Measurements from ENCODE around the gene UPF1.

DNA sequence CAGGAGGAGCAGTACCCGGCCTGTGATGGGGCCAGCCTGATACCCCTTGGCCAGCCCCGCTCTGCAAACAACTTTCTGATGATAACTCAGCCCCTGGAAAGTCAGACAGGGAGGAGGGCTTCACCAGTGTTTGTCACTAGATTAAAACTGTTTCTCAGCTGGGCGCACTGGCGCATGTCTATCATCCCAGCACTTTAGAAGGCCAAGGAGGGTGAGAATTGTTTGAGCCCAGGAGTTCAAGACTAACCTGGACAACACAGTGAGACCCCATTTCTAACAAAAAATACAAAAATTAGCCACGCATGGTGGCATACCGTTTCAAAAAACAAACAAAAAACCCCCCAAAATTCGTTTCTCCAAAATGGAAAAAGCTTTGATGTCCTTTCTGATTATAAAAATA, 69.7 kb downstream of the UPF1 start:
- TF ChIP-seq, protein P1, sequence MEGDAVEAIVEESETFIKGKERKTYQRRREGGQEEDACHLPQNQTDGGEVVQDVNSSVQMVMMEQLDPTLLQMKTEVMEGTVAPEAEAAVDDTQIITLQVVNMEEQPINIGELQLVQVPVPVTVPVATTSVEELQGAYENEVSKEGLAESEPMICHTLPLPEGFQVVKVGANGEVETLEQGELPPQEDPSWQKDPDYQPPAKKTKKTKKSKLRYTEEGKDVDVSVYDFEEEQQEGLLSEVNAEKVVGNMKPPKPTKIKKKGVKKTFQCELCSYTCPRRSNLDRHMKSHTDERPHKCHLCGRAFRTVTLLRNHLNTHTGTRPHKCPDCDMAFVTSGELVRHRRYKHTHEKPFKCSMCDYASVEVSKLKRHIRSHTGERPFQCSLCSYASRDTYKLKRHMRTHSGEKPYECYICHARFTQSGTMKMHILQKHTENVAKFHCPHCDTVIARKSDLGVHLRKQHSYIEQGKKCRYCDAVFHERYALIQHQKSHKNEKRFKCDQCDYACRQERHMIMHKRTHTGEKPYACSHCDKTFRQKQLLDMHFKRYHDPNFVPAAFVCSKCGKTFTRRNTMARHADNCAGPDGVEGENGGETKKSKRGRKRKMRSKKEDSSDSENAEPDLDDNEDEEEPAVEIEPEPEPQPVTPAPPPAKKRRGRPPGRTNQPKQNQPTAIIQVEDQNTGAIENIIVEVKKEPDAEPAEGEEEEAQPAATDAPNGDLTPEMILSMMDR (conservative IDR thresholded peaks at IDR 0.05): no peak
- TF ChIP-seq EZH2 (IDR thresholded peaks at IDR 0.05; ENCODE audit: low read depth): no peak
